ENCODE measurements around the gene CDC42.

DNA sequence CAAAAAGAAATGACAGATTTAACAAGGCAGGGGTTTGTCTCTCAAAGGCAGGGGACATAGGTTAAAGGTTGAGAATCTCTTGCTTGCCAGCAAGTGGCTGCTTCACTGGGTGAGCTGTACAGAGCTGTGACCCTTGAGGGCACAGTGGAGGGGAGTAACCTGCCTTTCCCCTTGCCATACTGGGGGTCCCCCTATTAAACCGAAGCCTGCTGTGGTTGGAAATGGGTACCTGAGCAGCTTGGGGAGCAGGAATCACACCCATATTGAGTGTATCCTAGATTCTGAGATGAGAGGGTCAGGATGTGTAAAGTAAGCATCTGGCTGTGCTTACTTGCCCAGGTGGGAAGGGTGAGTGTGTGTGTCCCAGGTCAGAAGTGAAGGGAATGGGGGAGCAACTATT is 58.6 kb downstream of the CDC42 start:
- TF ChIP-seq CTCF (conservative IDR thresholded peaks at IDR 0.05; ENCODE audit: low read depth in 2 of 2): no peak
- TF ChIP-seq EZH2 (IDR thresholded peaks at IDR 0.05; ENCODE audit: low read depth, unreplicated experiment): no peak
